NCI-H446 treated with DMSO at 0.1 percent for 48 hours (cell line): ENCODE data around the gene SETD5.

Experiments used
- DNase-seq: peaks from one replicate; lab custom pipeline; 2025; lab: John Stamatoyannopoulos, UW

Gene SETD5

GRCh38 chr3:9387322-9387655, 10.1 kb upstream of the SETD5 start:
- DNase-seq = no peak

GRCh38 chr3:9388142-9388541, 9.3 kb upstream of the SETD5 start:
- no peak for DNase-seq

DNA sequence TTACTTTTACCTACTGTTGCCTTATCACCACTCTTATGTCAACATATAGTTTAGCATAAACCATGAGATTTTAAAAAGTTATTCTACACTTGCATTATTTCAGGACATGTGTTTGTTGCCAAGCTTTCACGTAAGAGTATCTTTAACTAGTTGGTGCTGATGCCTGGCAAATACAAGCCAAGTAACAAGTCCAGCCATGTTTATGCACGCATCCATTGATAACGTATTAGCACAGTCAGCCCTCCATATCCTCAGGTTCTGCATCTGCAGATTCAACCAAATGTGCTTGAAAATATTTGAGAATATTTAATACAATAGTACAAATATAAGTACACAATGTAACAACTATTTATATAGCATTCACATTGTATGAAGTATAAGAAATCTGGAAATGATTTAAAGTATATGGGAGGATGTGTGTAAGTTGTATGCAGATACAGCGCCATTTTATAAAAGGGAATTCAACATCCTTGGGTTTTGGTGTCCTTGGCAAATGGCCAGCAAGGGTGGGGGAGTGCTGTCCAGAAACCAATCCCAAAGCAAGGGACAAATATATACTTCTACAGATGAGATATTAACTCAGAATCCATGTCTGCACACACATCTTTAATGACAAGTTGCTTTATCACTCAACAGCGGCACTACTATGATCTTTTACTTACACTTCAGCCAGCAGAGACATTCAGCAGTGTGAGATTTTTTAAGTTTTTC, 8.7 kb upstream of the SETD5 start:
- DNase-seq = no peak

GRCh38 chr3:9390265-9390888, 7.0 kb upstream of the SETD5 start:
- no peak for DNase-seq

DNA sequence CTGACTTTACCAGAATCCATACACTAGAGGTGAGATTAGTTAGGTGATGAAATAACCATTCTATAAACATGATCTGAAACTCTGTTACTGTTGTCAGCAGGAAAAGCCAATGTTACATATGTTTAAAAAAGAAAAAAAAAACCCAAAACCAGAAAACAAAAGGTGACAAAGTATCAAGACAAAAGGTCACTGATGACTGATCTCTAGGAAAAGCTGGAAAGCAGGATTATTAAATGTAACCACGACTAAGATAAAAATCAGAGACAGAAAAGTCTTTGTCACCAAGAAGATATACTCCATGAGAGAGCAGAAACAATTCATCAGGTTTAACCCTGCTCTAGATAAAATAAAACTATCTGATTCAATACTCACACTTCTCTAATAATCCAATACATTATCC, 5.4 kb upstream of the SETD5 start:
- DNase-seq = no peak

- DNase-seq = no peak
Observed at GRCh38 chr3:9395570-9396300, 1.7 kb upstream of the SETD5 start.

- peak; percentile 92 for DNase-seq
Observed at GRCh38 chr3:9396301-9396631, 1.1 kb upstream of the SETD5 start.

GRCh38 chr3:9396632-9397331, 633 bp upstream of the SETD5 start:
- DNase-seq = peak; percentile 96

DNA sequence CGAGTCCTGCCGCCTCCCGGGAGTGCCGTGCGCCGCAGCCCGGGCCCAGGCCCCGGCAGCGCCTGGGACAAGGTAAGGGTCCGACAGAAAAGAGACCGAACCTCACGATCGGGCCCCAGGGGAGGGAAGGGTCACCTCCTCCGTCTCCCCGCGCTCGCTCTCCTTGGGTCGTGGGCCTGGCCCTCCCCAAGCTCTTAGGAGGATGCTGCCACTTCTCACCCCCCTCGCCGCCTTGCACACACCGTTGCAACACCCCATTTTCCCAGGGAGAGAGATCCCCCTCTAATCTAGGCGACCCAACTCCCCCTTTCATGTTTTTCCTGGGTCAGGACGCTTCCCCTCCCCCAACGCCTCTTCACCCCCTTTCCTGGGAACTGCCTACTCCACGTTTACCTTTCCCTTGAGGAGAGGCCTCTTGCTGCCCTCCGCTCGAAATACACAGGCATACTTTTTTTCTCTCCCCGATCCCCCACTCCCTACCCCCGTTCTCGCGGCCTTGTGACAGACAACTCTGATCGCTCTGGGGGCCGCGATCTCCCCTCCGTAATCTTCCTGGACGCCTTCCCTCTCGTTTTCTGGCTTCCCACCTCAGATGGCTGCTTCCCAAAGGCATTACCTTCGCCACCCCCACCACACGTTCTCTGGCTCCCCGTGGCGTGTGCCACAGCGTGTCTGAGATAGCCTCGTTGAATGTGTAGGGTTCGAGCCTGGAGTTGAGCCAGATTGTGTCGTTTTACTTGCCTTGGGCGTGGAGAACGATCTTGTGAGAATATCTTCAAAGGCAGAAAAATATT, 688 bp downstream of the SETD5 start:
- peak; percentile 14 for DNase-seq

GRCh38 chr3:9398700-9399336, 1.4 kb downstream of the SETD5 start:
- no peak for DNase-seq

GRCh38 chr3:9399337-9399703, 1.9 kb downstream of the SETD5 start:
- DNase-seq = peak; percentile 28

GRCh38 chr3:9399746-9400145, 2.3 kb downstream of the SETD5 start:
- DNase-seq = peak; percentile 78

GRCh38 chr3:9400616-9401015, 3.2 kb downstream of the SETD5 start:
- DNase-seq = no peak

DNA sequence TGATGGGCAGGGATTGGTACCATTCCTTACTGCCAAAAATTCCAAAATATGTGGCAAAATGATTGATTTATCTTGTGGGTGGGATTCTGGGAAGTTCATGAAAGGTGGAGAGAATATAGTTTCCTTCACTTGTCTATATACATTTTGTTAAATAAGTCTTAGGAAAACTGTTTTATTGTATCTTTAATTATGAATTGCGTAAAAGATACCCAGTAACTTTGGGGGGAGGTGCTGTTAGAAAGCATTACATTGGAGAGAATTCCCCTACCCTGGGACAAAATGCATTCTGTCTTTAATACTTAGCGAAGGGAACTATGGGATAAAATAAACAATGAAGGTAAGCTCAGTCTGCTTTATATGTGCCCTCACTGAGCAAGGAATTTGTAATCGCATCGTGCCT, 4.6 kb downstream of the SETD5 start:
- DNase-seq = no peak

DNA sequence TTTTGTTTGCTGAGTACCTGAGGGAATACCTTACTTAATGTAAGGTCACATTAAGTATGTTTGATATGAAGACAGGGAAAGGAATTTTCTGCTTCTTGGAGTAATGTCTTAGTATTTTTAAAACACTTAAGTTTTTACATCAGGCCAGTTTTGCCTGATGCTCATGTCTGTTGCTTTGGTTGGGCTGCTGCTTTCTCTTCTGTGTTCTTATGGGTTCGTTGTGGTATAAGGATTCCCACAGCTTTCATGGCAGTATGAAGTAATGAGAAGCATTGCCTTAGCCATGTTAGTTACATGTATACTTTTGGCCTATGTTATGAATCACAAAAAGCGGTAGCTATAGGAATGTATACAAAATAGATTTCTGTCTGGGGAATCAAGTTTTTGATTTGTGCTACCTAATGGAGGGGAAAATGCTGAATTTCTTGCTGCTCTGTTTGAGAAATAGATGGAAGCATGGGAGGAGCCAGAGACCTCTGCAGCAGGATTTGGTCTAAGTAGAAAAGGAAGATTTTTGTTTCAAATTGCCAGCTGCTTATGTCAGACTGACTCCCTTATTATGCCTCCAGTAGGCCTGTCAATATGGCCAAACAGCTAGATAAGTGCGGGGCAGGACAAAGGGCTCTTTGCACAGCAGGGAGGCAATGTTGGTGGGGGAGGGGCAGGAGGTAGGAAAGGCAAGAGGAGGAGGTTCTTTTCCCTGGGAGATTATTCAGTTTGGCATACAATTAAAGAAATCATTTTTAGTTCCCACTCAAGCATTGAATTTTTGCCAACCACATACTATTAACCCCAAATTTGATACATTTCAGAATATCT, 5.2 kb downstream of the SETD5 start:
- peak; percentile 14 for DNase-seq

DNA sequence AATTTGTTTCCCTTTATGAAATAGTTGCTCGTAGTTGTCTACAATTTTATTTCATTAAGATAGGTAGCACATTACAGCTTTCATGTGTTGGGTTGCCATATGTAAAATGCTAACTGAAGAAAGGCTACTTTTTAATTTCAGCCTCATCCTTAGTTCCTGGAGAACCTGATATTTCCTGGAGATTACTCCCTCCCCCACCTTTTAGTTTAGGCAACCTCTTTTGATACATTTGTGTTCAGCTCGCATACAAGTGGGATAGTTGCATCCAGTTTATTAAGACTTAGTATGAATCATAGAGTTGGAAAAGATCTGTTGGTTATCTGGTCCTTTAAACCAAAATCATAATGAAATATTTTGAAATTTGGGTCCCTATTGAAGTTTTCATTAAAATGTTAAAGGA, 6.0 kb downstream of the SETD5 start:
- no peak for DNase-seq

DNA sequence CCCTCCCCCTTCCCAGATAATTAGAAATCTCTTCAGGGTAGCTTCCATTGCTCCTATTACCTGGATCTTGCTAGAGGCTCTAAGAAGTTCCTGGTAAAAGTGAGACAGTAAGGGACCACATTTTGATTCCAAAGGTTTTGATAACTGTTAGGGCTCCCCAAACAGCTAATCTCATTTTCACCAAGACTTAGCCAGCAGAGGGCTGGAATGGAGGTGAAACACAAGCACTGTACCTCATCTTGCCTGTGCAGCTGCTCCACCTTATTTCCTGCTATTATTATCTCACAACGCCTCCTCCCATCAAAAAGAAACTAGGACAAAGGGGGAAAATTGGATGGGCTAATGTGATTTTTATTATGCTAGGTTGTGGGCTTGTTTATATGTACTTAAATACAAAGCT, 7.3 kb downstream of the SETD5 start:
- no peak for DNase-seq

- DNase-seq = no peak
Observed at GRCh38 chr3:9405756-9406155, 8.3 kb downstream of the SETD5 start.

DNA sequence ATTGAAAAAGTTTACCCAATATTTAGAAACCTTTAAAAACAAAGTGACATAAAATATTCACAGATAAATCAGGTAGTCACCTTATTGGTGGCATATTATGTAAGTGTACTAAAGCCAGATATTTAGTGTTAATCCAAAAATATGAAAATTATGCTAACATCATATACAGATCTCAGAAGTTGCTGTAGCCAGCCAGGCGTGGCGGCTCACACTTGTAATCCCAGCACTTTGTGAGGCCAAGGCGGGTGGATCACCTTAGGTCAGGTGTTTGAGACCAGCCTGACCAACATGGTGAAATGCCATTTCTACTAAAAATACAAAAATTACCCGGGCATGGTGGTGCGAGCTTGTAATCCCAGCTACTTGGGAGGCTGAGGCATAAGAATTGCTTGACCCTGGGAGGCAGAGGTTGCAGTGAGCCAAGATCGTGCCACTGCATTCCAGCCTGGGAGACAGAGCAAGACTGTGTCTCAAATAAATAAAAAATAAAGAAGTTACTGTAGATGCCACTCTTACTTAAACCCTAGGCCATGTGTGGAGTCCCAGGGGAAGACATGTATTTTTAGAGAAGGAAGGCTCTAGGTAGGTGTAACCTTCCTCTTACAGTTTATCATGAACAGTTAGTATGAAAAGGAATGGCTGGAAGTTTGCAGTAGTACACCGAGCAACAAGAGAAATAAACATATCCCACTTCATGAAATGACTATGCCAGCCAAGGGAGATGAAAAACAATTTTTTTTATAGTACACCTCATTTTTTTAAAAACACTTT, 9.6 kb downstream of the SETD5 start:
- DNase-seq = no peak

GRCh38 chr3:9408061-9408460, 10.6 kb downstream of the SETD5 start:
- no peak for DNase-seq
